Astrocyte of the spinal cord (primary cell): ENCODE results near the gene C9orf50.

ENCODE experiments used
- DNase-seq: peaks from one replicate; pipeline ENCODE4 v3.0.0; 2011; ENCODE audit warnings: low read depth, low spot score
- H3K4me3 ChIP-seq: 2 replicates; pipeline ENCODE4 v1.5.1; 2011; ENCODE audit warnings: low read depth, mild to moderate bottlenecking, low read length, moderate library complexity
- in situ Hi-C: cut with HindIII; loops from 2 replicates; pipeline ENCODE4 v1.10.0; 2017; ENCODE audit warnings: low sequenced_read_pairs
- TF ChIP-seq, protein P1 (sequence below): IDR thresholded peaks from 2 replicates; pipeline ENCODE4 v1.5.1; 2012; ENCODE audit warnings: low read depth, mild to moderate bottlenecking, low read length, inconsistent platforms

Gene C9orf50

GRCh38 chr9:129626079-129626624, 5.3 kb upstream of the C9orf50 start, which contains the start of gene NTMT1:
TSS of gene NTMT1 (plus strand) at chr9:129626163. CDS start at chr9:129632704, 6,541 bp downstream.
- H3K4me3 ChIP-seq = peak within 1 kb of the TSS; percentile 69
- in situ Hi-C loops = no loop called here
- TF ChIP-seq, protein P1, sequence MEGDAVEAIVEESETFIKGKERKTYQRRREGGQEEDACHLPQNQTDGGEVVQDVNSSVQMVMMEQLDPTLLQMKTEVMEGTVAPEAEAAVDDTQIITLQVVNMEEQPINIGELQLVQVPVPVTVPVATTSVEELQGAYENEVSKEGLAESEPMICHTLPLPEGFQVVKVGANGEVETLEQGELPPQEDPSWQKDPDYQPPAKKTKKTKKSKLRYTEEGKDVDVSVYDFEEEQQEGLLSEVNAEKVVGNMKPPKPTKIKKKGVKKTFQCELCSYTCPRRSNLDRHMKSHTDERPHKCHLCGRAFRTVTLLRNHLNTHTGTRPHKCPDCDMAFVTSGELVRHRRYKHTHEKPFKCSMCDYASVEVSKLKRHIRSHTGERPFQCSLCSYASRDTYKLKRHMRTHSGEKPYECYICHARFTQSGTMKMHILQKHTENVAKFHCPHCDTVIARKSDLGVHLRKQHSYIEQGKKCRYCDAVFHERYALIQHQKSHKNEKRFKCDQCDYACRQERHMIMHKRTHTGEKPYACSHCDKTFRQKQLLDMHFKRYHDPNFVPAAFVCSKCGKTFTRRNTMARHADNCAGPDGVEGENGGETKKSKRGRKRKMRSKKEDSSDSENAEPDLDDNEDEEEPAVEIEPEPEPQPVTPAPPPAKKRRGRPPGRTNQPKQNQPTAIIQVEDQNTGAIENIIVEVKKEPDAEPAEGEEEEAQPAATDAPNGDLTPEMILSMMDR = no peak
- peak; percentile 82 for DNase-seq

DNA sequence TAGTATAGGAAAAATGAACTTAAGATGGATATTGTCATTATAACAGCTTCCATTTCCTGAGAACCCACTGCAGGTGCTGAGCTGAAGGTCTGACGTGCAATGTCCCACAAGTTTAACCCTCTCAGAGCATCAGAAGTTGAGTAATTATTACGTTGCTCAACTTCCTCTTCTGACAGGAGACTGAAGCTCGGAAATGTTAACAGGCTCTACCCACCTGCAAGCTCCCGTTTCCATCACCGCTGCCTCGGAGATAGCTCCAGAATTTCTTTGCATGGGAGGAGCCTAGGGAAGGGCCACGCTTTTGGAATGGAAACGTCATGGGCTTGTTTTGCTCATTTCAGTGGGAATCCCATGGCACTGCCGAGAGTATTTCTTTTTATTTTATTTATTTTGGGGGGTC, 4.0 kb upstream of the C9orf50 start:
- no peak overlapping the region for H3K4me3 ChIP-seq

GRCh38 chr9:129624168-129624759, 3.4 kb upstream of the C9orf50 start:
- peak; percentile 51 for DNase-seq
- in situ Hi-C loops = no loop called here
- TF ChIP-seq, protein P1 = peak; percentile 90
- no peak overlapping the region for H3K4me3 ChIP-seq

More for the DNA sequence above, 4.0 kb upstream of the C9orf50 start:
- in situ Hi-C loops = no loop called here
- TF ChIP-seq, protein P1 = no peak
- DNase-seq = no peak

DNA sequence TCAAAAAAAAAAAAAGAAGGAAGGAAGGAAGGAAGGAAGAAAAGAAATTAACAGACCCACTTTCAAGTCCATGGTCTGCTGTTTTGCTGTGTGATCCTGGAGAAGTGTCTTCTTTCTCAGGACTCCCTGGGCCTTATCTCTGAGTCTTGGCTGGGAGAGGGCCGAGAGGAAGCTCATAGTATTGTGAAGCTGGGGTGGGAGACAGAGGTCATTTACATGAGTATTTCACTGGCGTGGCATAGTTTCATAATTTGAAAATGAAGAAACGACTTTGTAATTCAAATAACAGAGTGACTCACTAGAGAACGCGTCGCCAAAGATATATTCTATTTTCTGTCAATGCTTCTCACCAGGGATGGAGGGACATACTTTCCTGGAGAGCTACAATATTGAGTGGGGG, 2.4 kb upstream of the C9orf50 start:
- in situ Hi-C loops = no loop called here
- peak; percentile 38 for DNase-seq
- TF ChIP-seq, protein P1 = no peak
- H3K4me3 ChIP-seq = no peak overlapping the region

DNA sequence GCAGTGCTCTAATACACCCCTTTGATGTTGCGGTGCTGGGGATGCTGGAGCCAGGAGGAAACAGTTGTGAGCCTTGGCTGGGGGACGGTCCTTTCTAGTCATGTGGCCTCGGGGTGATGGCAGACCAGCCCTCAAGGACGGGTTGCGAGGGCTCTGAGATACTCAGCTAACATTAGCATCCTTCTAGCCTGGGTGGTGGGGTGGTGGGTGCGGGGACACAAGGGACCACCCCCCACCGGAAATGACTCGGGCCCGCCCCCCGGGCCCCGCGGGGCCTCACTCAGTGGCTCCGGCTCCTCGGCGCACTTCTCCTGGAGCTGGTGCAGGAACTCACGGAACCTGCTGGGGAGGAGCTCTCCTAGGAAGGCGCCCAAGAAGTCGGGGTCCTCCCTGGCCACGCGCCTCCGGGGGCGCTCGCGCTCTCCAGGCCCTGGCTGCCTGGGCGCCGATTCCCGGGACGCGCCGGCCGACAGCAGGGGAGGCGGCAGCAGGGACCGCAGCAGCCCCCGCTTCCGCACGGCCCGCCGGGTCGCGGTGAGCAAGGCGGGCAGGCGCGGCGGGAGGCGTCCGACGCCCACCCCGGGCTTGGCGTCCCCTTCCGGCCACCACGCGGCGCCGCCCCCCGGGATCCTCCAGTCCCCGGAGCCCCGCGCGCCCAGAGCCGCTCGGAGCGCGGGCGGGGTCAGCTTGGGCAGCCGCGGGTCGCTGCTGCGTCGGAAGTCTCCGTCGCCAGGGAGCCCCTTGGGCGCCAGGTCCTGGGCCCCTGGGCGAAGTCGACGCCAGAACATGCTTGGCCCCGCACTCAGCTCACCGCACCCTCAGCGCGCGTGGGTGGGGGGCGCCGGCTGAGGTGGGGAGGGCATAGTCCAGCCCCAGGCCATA, 873 bp downstream of the C9orf50 start:
- H3K4me3 ChIP-seq = peak overlapping the region; percentile 35
- TF ChIP-seq, protein P1 = peak; percentile 34
- no peak for DNase-seq
- in situ Hi-C loops = no loop called here

DNA sequence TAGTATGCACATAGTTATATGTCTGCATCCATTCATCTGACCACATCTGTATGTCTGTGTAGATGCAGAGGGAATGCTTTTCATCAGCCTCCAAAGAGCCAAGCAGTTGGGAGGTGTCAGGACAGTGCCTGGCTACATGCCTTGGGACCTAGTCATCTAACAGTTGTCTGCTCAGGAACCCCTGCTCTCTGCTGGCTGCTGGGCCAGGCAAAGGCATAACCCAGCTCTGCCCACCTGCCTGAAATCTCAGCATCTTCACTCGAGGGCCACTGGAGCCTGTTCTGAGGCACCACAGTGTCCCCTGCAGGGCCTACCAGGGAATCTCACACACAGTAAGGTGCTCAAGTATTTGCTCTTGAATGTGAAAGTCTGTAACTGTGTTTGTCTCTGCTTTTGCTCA, 3.7 kb downstream of the C9orf50 start:
- in situ Hi-C loops = no loop called here
- H3K4me3 ChIP-seq = no peak overlapping the region

More for the DNA sequence above, 3.7 kb downstream of the C9orf50 start:
- peak; percentile 73 for DNase-seq
- TF ChIP-seq, protein P1 = peak; percentile 77
